ENCODE results near the gene COMP. TPM values are rescaled to one million over a fixed set of nuclear protein-coding genes. Genes with fewer than 3 reads are reported as not detected.

The COMP gene
- total RNA-seq, 1 donor from 2014 or later, result not detected

DNA sequence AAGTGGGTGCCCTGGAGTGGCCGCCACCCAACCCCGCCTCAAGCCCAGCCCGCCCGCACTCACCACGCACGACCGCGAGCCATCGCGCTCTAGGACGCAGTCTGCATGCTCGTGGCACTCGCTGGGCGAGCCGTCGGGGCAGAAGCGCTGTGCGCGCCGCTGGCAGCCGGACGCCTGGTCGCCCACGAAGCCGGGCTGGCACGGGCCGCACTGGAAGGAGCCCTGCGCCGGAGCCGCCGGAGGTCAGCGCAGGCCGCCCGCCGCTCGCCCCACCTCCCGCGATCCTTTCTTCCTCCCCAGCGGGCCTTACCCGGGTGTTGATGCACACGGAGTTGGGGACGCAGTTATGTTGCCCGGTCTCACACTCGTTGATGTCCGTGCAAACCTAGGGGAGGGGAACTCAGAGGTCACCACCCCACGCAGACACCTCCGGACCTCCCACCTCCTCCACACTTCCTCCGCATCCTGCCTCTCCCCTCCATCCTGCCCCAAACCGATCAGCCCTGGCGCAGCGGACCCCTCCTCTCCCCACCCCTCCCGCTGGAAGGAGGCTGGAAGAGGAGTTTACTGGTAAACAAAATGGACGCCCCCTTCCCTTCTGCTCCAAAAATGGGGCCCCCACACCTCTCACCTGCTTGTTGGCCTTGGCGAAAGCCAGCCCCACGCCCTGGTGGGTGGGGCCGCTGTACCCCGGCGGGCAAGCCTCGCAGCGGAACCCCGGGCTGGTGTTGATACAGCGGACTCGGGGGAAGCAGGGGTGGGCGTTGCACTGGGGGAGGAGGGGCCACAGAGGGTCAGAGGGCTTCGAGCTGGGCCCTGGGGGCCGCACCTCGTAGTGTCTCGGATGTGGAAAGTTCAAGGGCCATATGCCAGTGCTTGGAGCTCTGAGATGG, 2.3 kb downstream of the COMP start:
- DNase-seq (ENCODE audit: missing footprints), result peak; percentile 49
- no peak for ATAC-seq
- intact Hi-C loops (cut with DNase I), result no loop called here

DNA sequence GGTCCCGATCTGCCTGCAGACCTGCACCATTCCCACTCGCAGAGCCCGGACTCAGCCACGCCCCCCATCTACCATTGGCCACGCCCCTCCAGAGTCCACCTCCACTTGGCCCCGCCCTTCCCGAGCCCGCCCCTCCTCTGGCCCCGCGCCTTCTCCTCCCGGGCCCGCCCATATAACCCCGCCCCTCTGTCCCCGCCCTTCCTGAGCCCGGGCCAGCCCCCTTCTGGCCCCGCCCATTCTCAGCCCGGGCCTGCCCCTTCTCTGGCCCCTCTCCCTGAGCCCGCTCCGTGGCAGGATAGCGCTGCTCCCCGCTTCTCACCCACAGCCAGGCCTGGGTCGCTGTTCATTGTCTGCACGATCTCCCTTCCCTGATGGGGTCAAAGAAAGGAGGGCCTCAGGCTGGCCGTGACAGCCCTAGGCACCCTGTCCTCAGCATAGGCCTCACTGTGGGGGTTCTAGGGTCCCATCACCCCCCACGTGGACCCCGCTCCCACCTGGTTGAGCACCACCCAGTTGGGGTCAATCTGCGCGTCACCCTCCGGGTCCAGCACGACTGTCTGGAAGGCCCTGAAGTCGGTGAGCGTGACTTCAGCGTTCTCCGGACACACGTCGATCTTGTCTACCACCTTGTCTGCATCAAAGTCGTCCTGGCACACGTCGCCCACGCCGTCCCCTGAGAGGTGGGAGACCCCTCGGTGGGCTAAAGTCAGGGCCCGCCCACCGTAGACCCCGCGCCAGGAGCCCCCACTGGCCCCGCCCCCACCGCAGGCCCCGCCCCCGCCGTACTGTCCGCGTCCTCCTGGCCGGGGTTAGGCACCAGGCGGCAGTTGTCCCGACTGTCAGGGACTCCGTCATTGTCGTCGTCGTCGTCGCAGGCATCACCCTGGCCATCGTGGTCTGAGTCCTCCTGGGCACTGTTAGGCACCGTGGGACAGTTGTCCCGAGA, 5.7 kb downstream of the COMP start:
- peak; percentile 87 for DNase-seq (ENCODE audit: missing footprints)

DNA sequence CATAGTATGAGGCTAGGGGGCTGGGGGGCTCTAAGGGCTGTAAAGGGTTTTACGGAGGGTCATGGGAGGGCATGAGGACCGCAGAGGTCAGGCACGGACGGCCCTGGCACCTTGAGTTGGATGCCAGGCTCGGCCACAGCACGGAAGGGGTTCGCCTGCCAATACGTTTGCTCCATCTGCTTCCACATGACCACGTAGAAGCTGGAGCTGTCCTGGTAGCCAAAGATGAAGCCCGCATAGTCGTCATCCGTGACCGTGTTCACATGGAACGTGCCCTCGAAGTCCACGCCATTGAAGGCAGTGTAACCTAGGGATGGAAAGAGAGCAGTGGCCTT, 6.4 kb downstream of the COMP start:
- DNase-seq (ENCODE audit: missing footprints) (no peak), ATAC-seq (no peak)
- intact Hi-C loops (cut with DNase I), result no loop called here

More for the DNA sequence above, 5.7 kb downstream of the COMP start:
- peak; percentile 69 for ATAC-seq
- intact Hi-C loops (cut with DNase I), result no loop called here

DNA sequence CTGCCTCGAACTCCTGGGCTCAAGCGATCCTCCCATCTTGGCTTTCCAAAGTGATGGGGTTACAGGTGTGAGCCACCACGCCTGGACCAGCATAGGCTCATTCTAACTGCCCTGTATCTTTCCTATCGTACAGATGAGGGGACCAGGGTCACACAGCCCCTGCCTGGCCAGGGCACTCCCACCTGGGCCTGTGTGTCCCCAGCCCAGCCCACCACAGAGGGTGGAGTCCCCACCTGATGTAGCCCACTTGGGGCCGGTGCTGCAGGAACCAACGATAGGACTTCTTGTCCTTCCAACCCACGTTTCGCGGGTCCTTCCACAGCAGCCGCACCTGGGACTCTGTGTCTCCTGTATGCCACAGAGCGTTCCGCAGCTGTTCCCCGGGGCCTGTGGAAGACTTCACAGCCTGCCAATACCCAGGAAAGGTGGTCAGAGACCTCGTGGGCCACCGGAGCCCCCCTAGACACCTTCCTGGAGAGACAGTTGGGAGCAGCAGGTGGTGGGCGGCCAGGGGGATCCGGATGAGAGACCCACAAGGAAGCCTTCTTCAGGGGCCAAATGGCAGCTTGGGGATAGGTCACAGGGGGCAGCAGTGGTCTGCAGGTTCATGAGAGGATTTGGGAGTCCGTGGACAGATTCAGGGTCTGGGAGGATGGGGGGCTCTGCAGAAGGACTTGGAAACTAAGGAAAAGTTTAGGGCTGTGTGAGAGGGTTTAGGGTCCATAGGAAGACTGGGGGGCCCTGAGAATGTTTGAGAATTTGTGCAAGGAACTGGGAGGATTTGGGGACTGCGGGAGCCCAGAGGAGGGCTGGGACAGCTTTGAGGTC, 6.9 kb downstream of the COMP start:
- intact Hi-C loops (cut with DNase I), result no loop called here
- ATAC-seq (no peak), DNase-seq (ENCODE audit: missing footprints) (peak; percentile 51)

DNA sequence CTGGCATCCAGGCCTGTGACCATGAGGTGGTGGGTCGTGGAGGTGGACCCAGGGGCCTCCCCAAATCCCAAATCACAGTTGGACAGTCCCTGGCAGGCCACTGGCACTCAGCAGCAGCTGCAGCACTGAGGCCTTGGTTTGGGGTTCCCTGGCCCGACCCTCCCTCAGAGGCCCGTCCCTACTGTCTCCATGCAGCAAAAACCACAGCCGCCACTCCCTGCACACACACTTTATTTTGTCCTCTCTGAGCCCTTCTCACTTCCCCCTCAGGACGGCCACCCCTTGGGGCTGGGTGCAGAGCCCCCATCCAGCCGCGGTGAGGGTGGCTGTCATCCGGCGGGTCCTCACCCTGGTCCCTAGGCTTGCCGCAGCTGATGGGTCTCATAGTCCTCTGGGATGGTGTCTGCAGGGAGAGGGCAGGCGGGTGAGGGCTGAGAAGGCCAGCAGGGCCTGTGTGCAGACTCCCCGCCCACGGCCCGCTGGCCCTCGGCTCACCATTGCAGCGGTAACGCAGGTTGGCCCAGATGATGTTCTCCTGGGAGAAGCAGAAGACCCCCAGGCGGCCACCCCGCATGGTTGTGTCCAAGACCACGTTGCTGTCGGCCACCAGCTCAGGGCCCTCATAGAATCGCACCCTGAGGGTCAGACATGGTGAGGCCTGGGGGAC, 8.4 kb downstream of the COMP start:
- peak; percentile 55 for DNase-seq (ENCODE audit: missing footprints)
- ATAC-seq, result no peak
- intact Hi-C loops (cut with DNase I), result no loop called here

DNA sequence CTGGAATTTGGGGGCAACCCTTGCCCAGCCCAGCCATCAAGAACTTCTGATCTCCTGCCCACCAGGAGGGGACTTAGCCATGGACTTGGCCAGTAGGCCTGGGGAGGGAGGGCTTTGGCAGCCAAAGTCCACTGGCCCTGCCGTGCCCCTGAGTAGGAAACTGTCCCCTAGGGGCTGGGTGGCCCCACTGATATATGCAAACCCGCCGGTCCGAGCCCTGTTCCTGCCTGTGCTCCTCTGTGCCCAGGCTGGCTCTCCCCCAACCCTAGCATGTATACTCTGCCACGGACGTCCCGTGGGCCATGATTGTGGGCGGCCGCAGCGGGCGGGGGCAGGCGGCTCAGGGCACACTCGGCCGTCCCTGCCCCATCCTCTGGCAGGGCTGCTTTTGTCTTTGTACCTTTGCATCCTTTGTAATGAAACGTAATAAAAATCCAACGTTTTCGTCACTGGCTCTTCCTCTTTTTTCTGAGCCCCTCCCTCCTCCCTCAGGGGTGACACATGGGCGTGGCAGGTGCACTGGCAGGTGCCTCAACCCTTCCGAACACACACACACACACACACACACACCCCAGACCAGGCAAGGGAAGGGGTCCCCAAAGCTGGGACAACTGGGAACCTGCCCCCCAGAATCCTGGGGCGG, 9.1 kb downstream of the COMP start:
- peak; percentile 15 for DNase-seq (ENCODE audit: missing footprints)
- intact Hi-C loops (cut with DNase I), result no loop called here
- ATAC-seq, result no peak

DNA sequence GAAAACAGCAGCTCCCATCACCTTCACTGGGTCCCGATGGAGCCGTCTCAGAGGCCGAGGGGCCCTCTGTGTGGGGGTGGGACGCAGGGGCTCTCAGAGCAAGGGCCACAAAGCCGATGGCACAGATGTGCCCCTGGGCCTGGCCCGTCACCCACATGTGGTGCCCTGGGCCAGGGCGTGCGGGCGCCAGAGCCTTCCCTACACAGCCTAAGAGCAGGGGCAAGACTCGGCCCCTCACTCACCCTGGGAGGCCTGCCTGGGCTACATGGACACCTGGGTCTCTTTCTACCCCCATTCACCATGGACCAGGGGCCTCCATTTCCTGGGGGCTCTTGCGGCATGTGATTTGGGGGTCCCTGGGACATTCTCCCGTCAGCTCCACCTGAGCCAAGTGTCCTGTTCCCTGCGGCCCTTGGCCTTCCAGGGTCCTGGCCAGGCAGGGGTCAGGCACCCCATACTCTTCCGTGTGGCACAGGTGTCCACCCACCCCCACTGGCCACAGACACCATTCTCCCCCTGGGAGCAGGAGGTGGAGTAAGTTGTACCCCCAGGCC, 10.0 kb downstream of the COMP start:
- peak; percentile 59 for DNase-seq (ENCODE audit: missing footprints)
- intact Hi-C loops (cut with DNase I), result no loop called here
- no peak for ATAC-seq

DNA sequence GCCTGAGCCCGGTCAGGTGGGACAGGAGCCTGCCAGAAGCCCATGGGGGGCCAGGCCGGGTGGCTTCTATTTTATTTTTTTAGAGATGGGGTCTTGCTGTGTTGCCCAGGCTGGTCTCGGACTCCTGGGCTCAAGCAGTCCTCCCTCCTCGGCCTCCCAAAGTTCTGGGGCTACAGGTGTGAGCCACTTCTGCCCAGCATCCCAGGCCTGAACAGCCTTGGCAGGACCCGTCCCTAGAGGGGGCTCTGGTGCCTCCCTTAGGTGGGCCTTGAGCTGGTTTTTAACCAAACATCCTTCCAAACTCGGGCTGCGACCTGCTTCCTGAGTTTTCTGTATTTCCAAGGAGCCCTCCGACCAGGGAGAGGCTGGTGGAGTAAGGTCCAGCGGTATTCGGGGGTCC, 10.5 kb downstream of the COMP start:
- no peak for ATAC-seq
- intact Hi-C loops (cut with DNase I), result no loop called here
- DNase-seq (ENCODE audit: missing footprints), result no peak

DNA sequence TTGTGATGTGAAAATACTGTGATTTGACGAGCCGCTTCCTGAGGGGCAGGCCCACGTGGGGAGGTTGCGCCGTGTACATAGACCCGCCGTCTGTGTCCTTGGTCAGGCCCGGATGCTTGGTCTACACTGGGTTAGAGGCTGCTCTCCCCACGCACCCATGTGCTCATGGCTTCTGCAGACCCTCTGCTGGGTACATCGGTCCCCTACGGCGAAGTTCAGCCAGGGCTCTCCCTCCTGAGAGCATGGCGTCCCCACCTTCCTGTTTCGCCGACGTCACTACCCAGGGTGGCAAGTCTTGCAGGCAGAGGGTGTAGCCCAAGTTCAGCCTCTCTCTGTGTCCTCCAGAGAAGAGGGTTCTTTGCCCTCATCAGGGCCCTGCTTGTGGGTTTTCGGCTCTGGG, 11.0 kb downstream of the COMP start:
- DNase-seq (ENCODE audit: missing footprints) (peak; percentile 4), ATAC-seq (no peak)
- intact Hi-C loops (cut with DNase I), result no loop called here

DNA sequence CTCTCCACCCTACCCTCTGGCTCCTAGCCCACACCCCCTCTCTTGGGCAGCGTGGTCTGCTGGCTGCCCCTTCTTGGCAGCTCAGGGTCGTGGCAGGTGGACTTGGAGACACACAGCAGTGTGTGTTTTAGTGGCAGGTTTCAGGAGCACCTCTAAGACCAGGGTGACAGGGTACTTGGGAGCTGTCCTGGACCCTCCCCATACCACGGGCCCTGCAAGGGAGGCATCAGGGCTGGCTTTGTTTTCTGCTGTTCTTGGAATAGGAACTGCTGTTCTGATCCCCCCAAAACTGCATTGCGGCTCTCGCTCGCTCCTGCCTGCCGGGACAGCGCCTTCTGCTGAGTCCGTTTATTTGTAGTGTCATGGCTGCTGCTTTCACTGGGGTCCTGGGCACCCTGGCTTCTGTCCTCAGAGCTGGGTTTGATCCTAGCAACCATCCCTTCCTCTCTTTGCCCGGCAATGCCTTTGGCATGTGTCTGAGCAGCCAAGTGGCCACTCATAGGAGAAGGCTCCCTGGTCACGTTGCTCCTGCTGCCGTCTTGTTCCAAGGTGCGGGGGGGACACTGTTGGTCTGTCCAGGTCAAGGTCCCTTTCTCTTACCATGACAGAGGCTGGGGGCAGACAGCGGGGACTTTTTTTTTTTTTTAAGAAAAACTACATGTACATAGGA, 12.1 kb downstream of the COMP start:
- intact Hi-C loops (cut with DNase I), result no loop called here
- DNase-seq (ENCODE audit: missing footprints) (peak; percentile 37), ATAC-seq (no peak)

DNA sequence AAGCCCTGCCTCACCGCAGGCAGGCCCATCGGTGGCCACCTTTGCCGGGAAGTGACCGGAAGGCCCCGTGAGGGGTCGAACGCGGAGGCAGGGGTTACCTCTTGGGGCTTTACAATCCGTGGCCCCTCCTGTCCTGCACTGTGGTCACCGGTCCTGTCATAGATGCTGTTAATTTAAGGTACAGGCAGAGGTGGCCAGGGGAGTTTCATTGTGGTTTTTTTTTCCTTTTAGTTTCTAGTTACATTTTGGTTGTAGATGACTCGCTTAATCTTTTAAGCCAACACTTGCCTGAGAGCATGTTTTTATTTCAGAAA, 13.1 kb downstream of the COMP start:
- intact Hi-C loops (cut with DNase I), result no loop called here
- DNase-seq (ENCODE audit: missing footprints) (peak; percentile 55), ATAC-seq (no peak)

DNA sequence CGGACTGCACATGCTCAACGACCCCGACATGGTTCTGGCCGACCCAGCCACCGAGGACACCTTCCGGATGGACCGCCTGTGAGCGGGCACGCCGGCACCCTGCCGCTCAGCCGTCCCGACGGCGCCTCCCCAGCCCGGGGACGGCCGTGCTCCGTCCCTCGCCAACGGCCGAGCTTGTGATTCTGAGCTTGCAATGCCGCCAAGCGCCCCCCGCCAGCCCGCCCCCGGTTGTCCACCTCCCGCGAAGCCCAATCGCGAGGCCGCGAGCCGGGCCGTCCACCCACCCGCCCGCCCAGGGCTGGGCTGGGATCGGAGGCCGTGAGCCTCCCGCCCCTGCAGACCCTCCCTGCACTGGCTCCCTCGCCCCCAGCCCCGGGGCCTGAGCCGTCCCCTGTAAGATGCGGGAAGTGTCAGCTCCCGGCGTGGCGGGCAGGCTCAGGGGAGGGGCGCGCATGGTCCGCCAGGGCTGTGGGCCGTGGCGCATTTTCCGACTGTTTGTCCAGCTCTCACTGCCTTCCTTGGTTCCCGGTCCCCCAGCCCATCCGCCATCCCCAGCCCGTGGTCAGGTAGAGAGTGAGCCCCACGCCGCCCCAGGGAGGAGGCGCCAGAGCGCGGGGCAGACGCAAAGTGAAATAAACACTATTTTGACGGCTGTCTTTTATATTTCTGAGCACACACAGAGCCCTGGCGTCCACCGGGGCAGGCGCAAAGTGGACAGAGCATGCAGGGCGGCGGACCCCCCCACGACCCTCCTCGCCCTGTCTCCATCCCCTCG, 13.6 kb downstream of the COMP start:
- intact Hi-C loops (cut with DNase I), result no loop called here
- DNase-seq (ENCODE audit: missing footprints) (peak; percentile 56), ATAC-seq (no peak)

DNA sequence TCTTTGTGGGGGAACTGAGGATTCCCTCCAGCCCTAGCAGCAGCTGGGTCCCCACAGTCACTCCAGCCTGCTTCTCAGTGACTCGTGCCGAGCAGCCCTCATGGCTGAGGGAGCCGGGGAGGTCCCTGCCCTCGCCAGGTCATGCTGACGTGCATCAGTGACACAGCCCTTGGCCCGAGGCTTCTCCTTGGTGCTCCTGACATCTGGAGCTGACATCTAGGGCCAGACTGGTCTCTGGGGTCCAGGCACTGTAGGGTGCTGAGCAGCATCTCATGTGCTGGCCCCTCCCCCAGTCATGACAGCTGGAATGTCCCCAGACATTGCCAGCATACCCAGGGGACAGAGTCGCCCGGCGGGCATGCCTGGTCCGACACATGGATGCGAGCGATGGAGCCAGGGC, 14.4 kb downstream of the COMP start:
- ATAC-seq (no peak), DNase-seq (ENCODE audit: missing footprints) (peak; percentile 63)
- intact Hi-C loops (cut with DNase I), result no loop called here

DNA sequence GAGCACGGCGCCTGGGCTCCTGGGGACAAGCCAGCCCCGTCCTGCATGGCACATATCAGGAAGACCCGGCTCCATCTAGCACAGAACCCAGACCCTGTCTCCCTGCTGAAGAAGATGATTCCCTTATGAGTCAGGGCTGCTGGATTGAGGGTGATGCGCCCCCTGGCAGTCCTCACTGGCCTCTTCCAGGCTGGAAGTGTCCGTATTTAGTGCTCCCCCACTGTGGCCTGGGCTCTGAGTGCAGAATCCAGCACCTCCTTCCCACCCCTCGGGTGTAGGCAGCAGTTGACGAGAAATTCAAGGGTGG, 14.9 kb downstream of the COMP start:
- ATAC-seq, result no peak
- peak; percentile 57 for DNase-seq (ENCODE audit: missing footprints)

DNA sequence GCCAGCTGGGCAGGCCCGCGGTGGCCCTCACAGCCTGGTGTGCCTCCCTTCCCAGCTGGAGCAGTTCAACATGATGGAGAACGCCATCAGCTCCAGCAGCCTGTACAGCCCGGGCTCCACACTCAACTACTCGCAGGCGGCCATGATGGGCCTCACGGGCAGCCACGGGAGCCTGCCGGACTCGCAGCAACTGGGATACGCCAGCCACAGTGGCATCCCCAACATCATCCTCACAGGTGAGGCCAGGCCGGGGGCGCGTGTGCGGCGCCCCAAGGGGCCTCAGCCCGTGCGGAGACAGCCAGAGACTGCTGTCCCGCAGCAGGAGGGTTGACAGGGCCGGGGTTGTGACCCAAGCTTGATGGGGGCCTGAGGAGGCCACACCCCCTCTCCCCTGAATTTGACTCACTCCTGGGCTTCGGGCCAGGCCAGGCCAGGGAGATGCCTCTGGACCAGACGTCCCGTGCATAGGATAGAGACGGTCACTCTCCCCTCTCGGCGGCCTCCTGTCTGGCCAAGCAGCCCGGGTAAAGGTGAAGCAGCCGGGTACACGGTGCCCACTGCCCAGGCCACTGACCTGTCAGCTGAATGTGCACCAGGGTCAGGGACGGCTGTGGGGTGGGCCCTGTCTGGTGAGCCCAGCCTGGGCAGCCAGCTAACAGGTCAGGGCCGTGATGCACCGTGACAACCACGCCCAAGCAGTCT, 15.4 kb downstream of the COMP start:
- no peak for ATAC-seq

More for the DNA sequence above, 14.9 kb downstream of the COMP start:
- intact Hi-C loops (cut with DNase I), result no loop called here

DNA sequence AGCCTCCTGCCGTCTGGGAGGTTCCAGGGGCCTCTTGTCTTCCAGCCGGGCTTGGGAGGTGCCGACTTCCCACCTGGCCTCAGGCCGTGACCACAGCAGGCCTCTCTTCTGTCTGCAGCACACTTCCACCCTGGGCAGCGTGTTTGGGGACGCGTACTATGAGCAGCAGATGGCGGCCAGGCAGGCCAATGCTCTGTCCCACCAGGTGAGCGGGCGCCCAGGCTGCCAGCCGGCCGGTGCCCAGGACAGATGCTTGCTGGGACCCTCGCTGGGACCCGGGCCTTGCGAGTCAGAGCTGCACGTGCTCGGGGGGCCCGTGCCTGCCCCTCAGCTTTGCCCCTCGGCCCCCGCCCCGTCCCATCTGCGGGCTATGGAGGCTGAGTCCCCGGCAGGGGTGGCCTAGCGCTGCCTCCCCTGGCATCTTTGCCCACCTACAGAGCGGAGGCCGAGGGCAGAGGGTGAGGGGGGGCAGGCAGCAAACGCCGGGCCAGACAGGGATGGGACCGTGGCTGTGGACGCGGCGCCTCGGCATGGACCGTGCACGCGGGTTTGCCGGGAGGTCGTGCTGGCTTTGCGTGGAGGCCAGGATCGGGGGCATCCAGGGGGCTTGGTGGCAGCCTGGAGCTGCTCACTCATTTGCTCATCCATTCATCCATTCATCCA, 16.2 kb downstream of the COMP start:
- intact Hi-C loops (cut with DNase I), result no loop called here
- ATAC-seq (no peak), DNase-seq (ENCODE audit: missing footprints) (peak; percentile 72)

More for the DNA sequence above, 15.4 kb downstream of the COMP start:
- DNase-seq (ENCODE audit: missing footprints), result peak; percentile 58
- intact Hi-C loops (cut with DNase I), result no loop called here

All from Right ventricle myocardium inferior (tissue), 1 donor.